Fibroblast of lung (primary cell): ENCODE measurements around the gene GAS7. TPM values are rescaled to one million over a fixed set of nuclear protein-coding genes. Genes with fewer than 3 reads are reported as not detected.

ENCODE experiments used
- DNase-seq, 2 donors: peaks; one replicate each; pipeline versions ENCODE4 v3.0.0 to v3.0.0-alpha.2; 2010; ENCODE audit warnings: low read depth in 2 of 2
- H2AFZ ChIP-seq: 2 replicates; pipeline ENCODE4 v1.5.1; 2012; ENCODE audit warnings: low read length, control low read depth, inconsistent platforms
- H3K27ac ChIP-seq: 2 replicates; pipeline ENCODE4 v1.5.1; 2011; ENCODE audit warnings: low read length, control low read depth; ENCODE audit not compliant: insufficient read depth
- H3K27me3 ChIP-seq: 2 replicates; pipeline ENCODE4 v1.5.1; 2011; ENCODE audit warnings: mild to moderate bottlenecking, low read length; ENCODE audit not compliant: control insufficient read depth, insufficient read depth
- H3K36me3 ChIP-seq: 2 replicates; pipeline ENCODE4 v1.5.1; 2011; ENCODE audit warnings: low read length; ENCODE audit not compliant: control insufficient read depth, insufficient read depth
- H3K4me1 ChIP-seq: 2 replicates; pipeline ENCODE4 v1.5.1; 2011; ENCODE audit warnings: low read length; ENCODE audit not compliant: control insufficient read depth, insufficient read depth; ENCODE audit errors: extremely low read depth
- H3K4me2 ChIP-seq: 2 replicates; pipeline ENCODE4 v1.5.1; 2011; ENCODE audit warnings: low read length, control low read depth; ENCODE audit not compliant: insufficient read depth; ENCODE audit errors: extremely low read depth
- H3K4me3 ChIP-seq, 4 experiments: fragments of 200-600 bp in 1 of 4; sonication (generic) in 1 of 4; replicated peaks in 1 of 4; 2 replicates each; pipeline ENCODE4 v1.5.1; 2011 to 2016; ENCODE audit warnings: low read length in 4 of 4, low read depth in 3 of 4, mild to moderate bottlenecking in 3 of 4, control low read depth in 2 of 4, inconsistent platforms in 1 of 4, mixed read lengths in 1 of 4; ENCODE audit not compliant: insufficient read depth in 1 of 4; ENCODE audit errors: control extremely low read depth in 1 of 4
- H3K79me2 ChIP-seq: 2 replicates; pipeline ENCODE4 v1.5.1; 2012; ENCODE audit warnings: mild to moderate bottlenecking, low read length, inconsistent platforms; ENCODE audit not compliant: control insufficient read depth, insufficient read depth
- H3K9ac ChIP-seq: 2 replicates; pipeline ENCODE4 v1.5.1; 2011; ENCODE audit warnings: mild to moderate bottlenecking, low read length, control low read depth; ENCODE audit not compliant: insufficient read depth
- H3K9me3 ChIP-seq: 2 replicates; pipeline ENCODE4 v1.5.1; 2012; ENCODE audit warnings: low read depth, low read length; ENCODE audit not compliant: control insufficient read depth, insufficient read depth
- H4K20me1 ChIP-seq: 2 replicates; pipeline ENCODE4 v1.5.1; 2011; ENCODE audit warnings: low read length; ENCODE audit not compliant: control insufficient read depth, insufficient read depth; ENCODE audit errors: extremely low read depth
- EZH2 ChIP-seq: IDR thresholded peaks from 2 replicates; pipeline ENCODE4 v1.5.1; 2012; ENCODE audit warnings: low read length, control low read depth, mild to moderate bottlenecking; ENCODE audit errors: missing control alignments
- polyA plus RNA-seq, 2 donors: library from polyadenylated mRNA; depleted of rRNA in 1 of 2; stranded (reverse) in 1 of 2; unstranded in 1 of 2; fragments of >200 nt; gene quantifications; 2 replicates each; pipeline ENCODE4 v1.2.1, GENCODE V29; 2011 to 2012; ENCODE audit warnings: missing spikeins in 1 of 2
- total RNA-seq: library from RNA; depleted of rRNA; stranded (reverse); fragments of >200 nt; gene quantifications from 2 replicates; pipeline ENCODE4 v1.2.1, GENCODE V29; 2014
- TF ChIP-seq, protein P1 (sequence below), 2 donors: IDR thresholded peaks in 1 of 2; conservative IDR thresholded peaks in 1 of 2; 1 replicate in 1 of 2; 2 replicates in 1 of 2; pipeline ENCODE4 v1.5.1; 2011 to 2012; ENCODE audit warnings: low read length in 2 of 2, control low read depth in 1 of 2, inconsistent platforms in 1 of 2, low read depth in 1 of 2, mild to moderate bottlenecking in 1 of 2

GAS7 gene
- total and polyA plus RNA-seq, 2 donors (not counting 1 experiment from before 2014, with no cell fraction given): 0.58 to 2.6 TPM

DNA sequence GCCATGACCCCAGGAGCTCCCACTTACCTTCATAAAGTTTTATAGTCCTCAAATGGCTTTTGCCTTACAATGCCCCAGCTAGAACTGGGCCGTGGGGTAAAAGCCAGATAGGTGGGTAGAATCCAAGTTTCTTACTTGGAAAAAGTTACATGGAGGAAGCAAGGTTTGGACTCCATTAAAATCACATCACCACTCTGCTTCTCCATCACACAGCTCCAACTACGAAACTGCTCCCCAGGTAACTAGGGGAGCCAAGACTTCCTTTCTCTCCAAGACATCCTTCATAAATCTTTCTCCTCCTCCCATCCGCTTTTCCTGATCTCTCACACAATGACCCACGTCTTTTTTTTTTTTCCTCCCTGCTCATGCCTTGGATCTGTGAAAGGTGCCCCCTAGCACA is 162.5 kb downstream of the GAS7 start:
- no peak overlapping the region for H3K4me2 ChIP-seq
- no peaks in the 10 kb centered on the region for H3K4me1 ChIP-seq
- no peak overlapping the region for H2AFZ ChIP-seq
- H3K27ac ChIP-seq: no peak overlapping the region
- H3K9ac ChIP-seq: no peak overlapping the region
- no peaks in the 10 kb centered on the region for H3K36me3 ChIP-seq
- H3K4me3 ChIP-seq: no peak overlapping the region
- no peaks in the 10 kb centered on the region for H3K9me3 ChIP-seq
- TF ChIP-seq EZH2: no peak
- TF ChIP-seq, protein P1, sequence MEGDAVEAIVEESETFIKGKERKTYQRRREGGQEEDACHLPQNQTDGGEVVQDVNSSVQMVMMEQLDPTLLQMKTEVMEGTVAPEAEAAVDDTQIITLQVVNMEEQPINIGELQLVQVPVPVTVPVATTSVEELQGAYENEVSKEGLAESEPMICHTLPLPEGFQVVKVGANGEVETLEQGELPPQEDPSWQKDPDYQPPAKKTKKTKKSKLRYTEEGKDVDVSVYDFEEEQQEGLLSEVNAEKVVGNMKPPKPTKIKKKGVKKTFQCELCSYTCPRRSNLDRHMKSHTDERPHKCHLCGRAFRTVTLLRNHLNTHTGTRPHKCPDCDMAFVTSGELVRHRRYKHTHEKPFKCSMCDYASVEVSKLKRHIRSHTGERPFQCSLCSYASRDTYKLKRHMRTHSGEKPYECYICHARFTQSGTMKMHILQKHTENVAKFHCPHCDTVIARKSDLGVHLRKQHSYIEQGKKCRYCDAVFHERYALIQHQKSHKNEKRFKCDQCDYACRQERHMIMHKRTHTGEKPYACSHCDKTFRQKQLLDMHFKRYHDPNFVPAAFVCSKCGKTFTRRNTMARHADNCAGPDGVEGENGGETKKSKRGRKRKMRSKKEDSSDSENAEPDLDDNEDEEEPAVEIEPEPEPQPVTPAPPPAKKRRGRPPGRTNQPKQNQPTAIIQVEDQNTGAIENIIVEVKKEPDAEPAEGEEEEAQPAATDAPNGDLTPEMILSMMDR (conservative IDR thresholded peaks at IDR 0.05 in 1 of 2, IDR thresholded peaks at IDR 0.05 in 1 of 2; ENCODE audit: low read depth in 1 of 2, low read length in 2 of 2): no peak
- no peaks in the 10 kb centered on the region for H4K20me1 ChIP-seq
- no peaks in the 10 kb centered on the region for H3K27me3 ChIP-seq
- no peak for DNase-seq
- H3K79me2 ChIP-seq: no peaks in the 10 kb centered on the region

- Histone ChIP-seq H3K27ac (no peak overlapping the region), H4K20me1 (no peaks in the 10 kb centered on the region), H3K4me2 (no peak overlapping the region), H3K9me3 (no peaks in the 10 kb centered on the region), H2AFZ (no peak overlapping the region), H3K36me3 (no peaks in the 10 kb centered on the region), H3K4me3 (no peak overlapping the region), H3K79me2 (no peaks in the 10 kb centered on the region), H3K27me3 (no peaks in the 10 kb centered on the region), H3K4me1 (no peaks in the 10 kb centered on the region), H3K9ac (no peak overlapping the region)
- TF ChIP-seq, protein P1 (conservative IDR thresholded peaks at IDR 0.05 in 1 of 2, IDR thresholded peaks at IDR 0.05 in 1 of 2; ENCODE audit: low read depth in 1 of 2, low read length in 2 of 2): no peak
- no peak for TF ChIP-seq EZH2
- DNase-seq: no peak
These were observed 163.5 kb downstream of the GAS7 start for GRCh38 chr17:10034719-10035475.

DNA sequence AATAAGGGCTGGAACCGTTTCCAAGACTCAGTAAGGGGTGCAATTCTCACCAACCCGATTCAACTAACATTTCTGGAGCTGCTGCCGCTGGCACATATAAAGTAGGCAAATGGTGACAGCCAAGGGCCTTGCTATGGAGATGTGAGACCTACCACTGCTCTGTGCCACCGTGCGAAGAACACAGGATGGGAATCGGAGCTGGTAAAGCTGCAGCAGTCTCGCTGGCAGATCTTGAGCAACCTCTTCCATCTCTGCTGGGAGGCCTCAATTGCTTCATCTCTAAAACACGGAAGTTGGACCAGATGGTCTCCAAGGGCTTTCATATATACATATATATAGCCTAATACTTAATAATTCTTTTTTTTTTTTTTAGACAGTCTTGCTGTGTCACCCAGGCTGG is 164.4 kb downstream of the GAS7 start:
- TF ChIP-seq, protein P1 (conservative IDR thresholded peaks at IDR 0.05 in 1 of 2, IDR thresholded peaks at IDR 0.05 in 1 of 2; ENCODE audit: low read depth in 1 of 2, low read length in 2 of 2): no peak
- no peak for TF ChIP-seq EZH2
- Histone ChIP-seq H3K9me3 (no peaks in the 10 kb centered on the region), H2AFZ (no peak overlapping the region), H3K4me3 (no peak overlapping the region), H3K9ac (no peak overlapping the region), H3K27ac (no peak overlapping the region), H4K20me1 (no peaks in the 10 kb centered on the region), H3K79me2 (no peaks in the 10 kb centered on the region), H3K27me3 (no peaks in the 10 kb centered on the region), H3K36me3 (no peaks in the 10 kb centered on the region), H3K4me2 (no peak overlapping the region), H3K4me1 (no peaks in the 10 kb centered on the region)
- DNase-seq: peak in 1 of 2 donors; percentile 60
